Measurements from ENCODE around the gene RABGAP1L. TPM values are rescaled to one million over a fixed set of nuclear protein-coding genes. Genes with fewer than 3 reads are reported as not detected.

RABGAP1L gene
- total RNA-seq, 1 donor from 2014 or later, result 28.8 TPM

- intact Hi-C loops (cut with micrococcal nuclease), result loop anchor here (1.0 kb wide), 1 partner anchor 468 kb away; no protein-coding TSS in a partner anchor
- H3K27me3 Mint-ChIP-seq (ENCODE audit: low read depth), result peaks cover 5% of the 10 kb centered on the region
- no peaks in the 10 kb centered on the region for H3K9me3 Mint-ChIP-seq
- no peak for DNase-seq (ENCODE audit: low spot score)
- H3K4me3 Mint-ChIP-seq (ENCODE audit: low read depth), result no peak overlapping the region
- H3K4me1 Mint-ChIP-seq (ENCODE audit: low read depth), result peaks cover 2% of the 10 kb centered on the region
- no peaks in the 10 kb centered on the region for H3K36me3 Mint-ChIP-seq (ENCODE audit: low read depth)
- H3K27ac Mint-ChIP-seq, result no peak overlapping the region
These were observed 567.0 kb downstream of the RABGAP1L start for GRCh38 chr1:174726167-174726879.

- Mint-ChIP-seq H3K27me3 (ENCODE audit: low read depth) (peaks cover 5% of the 10 kb centered on the region), H3K4me3 (ENCODE audit: low read depth) (no peak overlapping the region), H3K27ac (no peak overlapping the region), H3K9me3 (no peaks in the 10 kb centered on the region), H3K4me1 (ENCODE audit: low read depth) (peaks cover 2% of the 10 kb centered on the region), H3K36me3 (ENCODE audit: low read depth) (no peaks in the 10 kb centered on the region)
- DNase-seq (ENCODE audit: low spot score), result no peak
- intact Hi-C loops (cut with micrococcal nuclease), result loop anchor here (1.0 kb wide), 1 partner anchor 469 kb away; no protein-coding TSS in a partner anchor
These were observed 567.7 kb downstream of the RABGAP1L start for GRCh38 chr1:174726880-174727585.

GRCh38 chr1:174734270-174734669, 575.0 kb downstream of the RABGAP1L start:
- no peak for DNase-seq (ENCODE audit: low spot score)
- no peaks in the 10 kb centered on the region for H3K36me3 Mint-ChIP-seq (ENCODE audit: low read depth)
- H3K27ac Mint-ChIP-seq, result no peak overlapping the region
- no peaks in the 10 kb centered on the region for H3K4me1 Mint-ChIP-seq (ENCODE audit: low read depth)
- H3K27me3 Mint-ChIP-seq (ENCODE audit: low read depth), result no peaks in the 10 kb centered on the region
- intact Hi-C loops (cut with micrococcal nuclease), result no loop called here
- H3K9me3 Mint-ChIP-seq, result no peaks in the 10 kb centered on the region
- H3K4me3 Mint-ChIP-seq (ENCODE audit: low read depth), result no peak overlapping the region

GRCh38 chr1:174736831-174737230, 577.5 kb downstream of the RABGAP1L start:
- H3K27me3 Mint-ChIP-seq (ENCODE audit: low read depth), result no peaks in the 10 kb centered on the region
- no peak overlapping the region for H3K27ac Mint-ChIP-seq
- H3K9me3 Mint-ChIP-seq, result no peaks in the 10 kb centered on the region
- no peaks in the 10 kb centered on the region for H3K36me3 Mint-ChIP-seq (ENCODE audit: low read depth)
- H3K4me1 Mint-ChIP-seq (ENCODE audit: low read depth), result no peaks in the 10 kb centered on the region
- no peak overlapping the region for H3K4me3 Mint-ChIP-seq (ENCODE audit: low read depth)
- intact Hi-C loops (cut with micrococcal nuclease), result no loop called here
- DNase-seq (ENCODE audit: low spot score), result no peak

DNA sequence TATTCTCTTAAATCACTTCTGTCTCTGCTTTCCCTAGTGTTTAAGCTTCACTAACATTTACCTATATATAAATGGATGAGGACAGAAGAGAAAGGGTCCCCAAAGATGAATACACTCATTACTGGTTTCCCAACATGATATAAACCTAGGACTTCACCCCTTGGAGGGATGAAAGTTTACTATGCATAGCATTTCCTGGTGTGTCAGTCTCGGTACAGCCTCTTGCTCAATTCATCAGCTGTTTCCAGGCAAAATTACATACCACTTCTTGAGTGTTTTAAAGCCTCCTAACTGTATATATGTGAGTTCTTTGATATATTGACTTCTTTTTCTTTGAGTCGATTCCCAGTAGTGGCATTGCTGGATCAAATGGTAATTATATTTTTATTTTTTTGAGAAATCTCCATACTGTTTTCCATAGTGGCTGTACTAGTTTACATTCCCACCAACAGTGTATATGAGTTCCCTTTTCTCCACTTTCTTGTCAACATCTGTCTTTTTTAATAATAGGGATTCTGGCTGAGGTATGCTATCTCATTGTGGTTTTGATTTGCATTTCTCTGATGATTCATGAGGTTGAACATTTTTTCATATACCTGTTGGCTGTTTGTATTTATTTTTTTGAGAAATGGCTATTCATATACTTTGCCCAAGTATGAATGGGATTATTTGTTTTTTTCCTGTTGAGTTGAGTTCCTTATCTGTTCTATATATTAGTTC, 581.1 kb downstream of the RABGAP1L start:
- no peaks in the 10 kb centered on the region for H3K9me3 Mint-ChIP-seq
- H3K27ac Mint-ChIP-seq, result no peak overlapping the region
- H3K4me1 Mint-ChIP-seq (ENCODE audit: low read depth), result no peaks in the 10 kb centered on the region
- H3K4me3 Mint-ChIP-seq (ENCODE audit: low read depth), result no peak overlapping the region
- intact Hi-C loops (cut with micrococcal nuclease), result loop anchor here (5.0 kb wide), 1 partner anchor 1318 kb away; no protein-coding TSS in a partner anchor
- H3K27me3 Mint-ChIP-seq (ENCODE audit: low read depth), result no peaks in the 10 kb centered on the region
- no peak for DNase-seq (ENCODE audit: low spot score)
- no peaks in the 10 kb centered on the region for H3K36me3 Mint-ChIP-seq (ENCODE audit: low read depth)

DNA sequence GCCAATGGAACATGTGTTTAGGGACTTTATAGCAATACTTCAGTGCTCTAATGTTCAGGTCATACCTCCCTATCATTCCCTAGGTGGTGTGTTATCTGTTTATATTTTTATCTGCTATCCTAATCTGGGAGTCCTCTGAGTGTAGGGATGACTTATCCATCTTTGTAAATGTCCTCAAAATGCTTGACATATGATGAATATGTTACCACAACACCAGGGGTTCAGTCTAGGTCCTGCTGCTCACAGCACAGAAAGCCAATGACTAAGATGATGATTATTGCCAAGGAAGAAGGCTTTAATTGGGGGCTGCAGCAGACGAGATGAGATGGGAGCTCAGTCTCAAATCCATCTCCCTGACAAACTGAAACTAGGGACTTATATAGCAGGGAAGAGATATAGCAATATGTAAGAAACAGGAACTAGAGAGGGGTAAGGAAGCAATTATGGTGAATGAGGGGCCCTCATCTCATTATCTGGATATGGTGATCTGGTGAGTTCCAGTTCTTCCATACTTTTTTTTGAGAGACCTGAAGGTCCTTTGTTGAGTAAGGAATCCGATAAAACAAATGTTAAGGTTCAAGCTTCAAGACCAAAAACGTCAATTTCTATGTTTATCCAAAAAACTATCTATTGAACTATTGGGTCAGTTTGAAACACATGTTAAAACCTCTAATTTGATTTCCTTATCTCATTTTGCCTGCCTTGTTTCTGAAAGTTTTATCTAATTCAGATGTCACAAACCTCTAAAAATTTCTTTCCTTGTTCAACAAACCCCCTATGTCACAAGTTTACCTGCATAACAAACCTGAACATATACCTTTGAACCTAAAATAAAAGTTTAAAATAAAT, 583.7 kb downstream of the RABGAP1L start:
- Mint-ChIP-seq H3K36me3 (ENCODE audit: low read depth) (no peaks in the 10 kb centered on the region), H3K4me3 (ENCODE audit: low read depth) (no peak overlapping the region), H3K4me1 (ENCODE audit: low read depth) (no peaks in the 10 kb centered on the region), H3K27me3 (ENCODE audit: low read depth) (no peaks in the 10 kb centered on the region), H3K9me3 (no peaks in the 10 kb centered on the region), H3K27ac (no peak overlapping the region)
- DNase-seq (ENCODE audit: low spot score), result no peak
- intact Hi-C loops (cut with micrococcal nuclease), result loop anchor here (5.0 kb wide), 1 partner anchor 1321 kb away; no protein-coding TSS in a partner anchor

DNA sequence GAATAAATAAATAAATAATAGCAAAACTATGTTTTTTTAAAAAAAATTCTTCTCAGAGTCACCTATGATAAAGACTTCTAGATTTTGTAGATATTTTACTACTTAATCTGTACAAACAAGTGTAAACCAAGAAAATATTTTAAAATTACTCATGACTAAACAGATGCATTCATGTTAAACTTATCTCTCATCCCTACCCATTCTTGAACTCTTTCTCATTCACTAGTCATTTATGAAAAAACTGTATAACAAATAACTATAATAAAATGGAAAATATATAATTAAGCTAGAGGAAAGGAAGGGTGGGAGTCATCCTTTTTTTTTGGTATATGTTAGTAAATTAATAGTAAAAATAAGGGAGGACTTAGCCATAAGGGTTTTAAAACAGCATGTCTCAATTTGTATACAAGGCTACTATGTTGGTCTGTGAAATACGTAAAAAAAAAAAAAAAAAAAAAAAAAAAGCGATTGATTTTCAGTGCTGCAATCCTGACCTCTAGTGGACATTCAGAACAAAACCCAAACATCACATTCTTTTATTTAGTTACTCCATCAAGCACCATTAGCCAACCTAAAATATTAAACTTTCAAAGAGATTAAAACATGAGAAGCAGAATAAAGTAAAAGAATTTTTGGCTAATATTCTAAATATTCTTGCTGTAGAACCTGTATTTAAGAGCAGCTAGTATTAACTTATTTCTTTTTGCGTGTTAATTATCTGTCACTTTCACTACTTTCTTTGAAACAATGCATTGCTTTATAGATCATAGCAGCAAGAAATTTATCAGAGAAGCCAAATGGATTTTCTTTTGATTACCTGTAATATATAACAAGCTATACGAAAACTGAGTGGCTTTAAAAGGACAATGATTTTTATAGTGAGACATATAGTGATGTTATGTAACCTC, 584.6 kb downstream of the RABGAP1L start:
- DNase-seq (ENCODE audit: low spot score), result no peak
- no peaks in the 10 kb centered on the region for H3K9me3 Mint-ChIP-seq
- no peaks in the 10 kb centered on the region for H3K27me3 Mint-ChIP-seq (ENCODE audit: low read depth)
- H3K4me3 Mint-ChIP-seq (ENCODE audit: low read depth), result no peak overlapping the region
- H3K4me1 Mint-ChIP-seq (ENCODE audit: low read depth), result no peaks in the 10 kb centered on the region
- H3K36me3 Mint-ChIP-seq (ENCODE audit: low read depth), result no peaks in the 10 kb centered on the region
- intact Hi-C loops (cut with micrococcal nuclease), result loop anchor here (2.0 to 5.0 kb wide), 2 partner anchors 485 to 1322 kb away; no protein-coding TSS in a partner anchor
- no peak overlapping the region for H3K27ac Mint-ChIP-seq

DNA sequence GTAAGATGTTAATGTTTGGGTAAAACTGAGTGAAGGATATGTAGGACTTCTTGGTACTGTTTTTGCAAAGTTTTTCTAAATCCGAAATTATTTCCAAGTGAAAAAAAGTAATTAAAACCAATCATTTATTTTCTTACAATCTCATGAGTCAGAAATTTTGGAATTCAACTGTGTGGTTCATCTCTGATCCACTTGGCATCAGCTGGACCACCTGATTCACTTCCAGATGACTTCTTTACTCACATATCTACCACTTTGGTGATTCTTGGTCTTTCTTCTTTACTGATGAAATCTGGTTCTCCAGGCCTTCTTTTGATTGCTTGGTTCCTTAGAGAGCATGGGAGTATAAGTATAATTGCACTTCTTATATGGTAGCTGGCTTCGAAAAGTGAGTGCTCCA, 585.6 kb downstream of the RABGAP1L start:
- no peaks in the 10 kb centered on the region for H3K9me3 Mint-ChIP-seq
- intact Hi-C loops (cut with micrococcal nuclease), result loop anchor here (2.0 to 5.0 kb wide), 2 partner anchors 486 to 1323 kb away; no protein-coding TSS in a partner anchor
- H3K27ac Mint-ChIP-seq, result no peak overlapping the region
- no peaks in the 10 kb centered on the region for H3K4me1 Mint-ChIP-seq (ENCODE audit: low read depth)
- H3K27me3 Mint-ChIP-seq (ENCODE audit: low read depth), result no peaks in the 10 kb centered on the region
- no peak overlapping the region for H3K4me3 Mint-ChIP-seq (ENCODE audit: low read depth)
- no peak for DNase-seq (ENCODE audit: low spot score)
- no peaks in the 10 kb centered on the region for H3K36me3 Mint-ChIP-seq (ENCODE audit: low read depth)

GRCh38 chr1:174746024-174746808, 586.9 kb downstream of the RABGAP1L start:
- no peak overlapping the region for H3K27ac Mint-ChIP-seq
- no peaks in the 10 kb centered on the region for H3K36me3 Mint-ChIP-seq (ENCODE audit: low read depth)
- H3K27me3 Mint-ChIP-seq (ENCODE audit: low read depth), result no peaks in the 10 kb centered on the region
- DNase-seq (ENCODE audit: low spot score), result no peak
- no peaks in the 10 kb centered on the region for H3K9me3 Mint-ChIP-seq
- no peaks in the 10 kb centered on the region for H3K4me1 Mint-ChIP-seq (ENCODE audit: low read depth)
- intact Hi-C loops (cut with micrococcal nuclease), result no loop called here
- H3K4me3 Mint-ChIP-seq (ENCODE audit: low read depth), result no peak overlapping the region

DNA sequence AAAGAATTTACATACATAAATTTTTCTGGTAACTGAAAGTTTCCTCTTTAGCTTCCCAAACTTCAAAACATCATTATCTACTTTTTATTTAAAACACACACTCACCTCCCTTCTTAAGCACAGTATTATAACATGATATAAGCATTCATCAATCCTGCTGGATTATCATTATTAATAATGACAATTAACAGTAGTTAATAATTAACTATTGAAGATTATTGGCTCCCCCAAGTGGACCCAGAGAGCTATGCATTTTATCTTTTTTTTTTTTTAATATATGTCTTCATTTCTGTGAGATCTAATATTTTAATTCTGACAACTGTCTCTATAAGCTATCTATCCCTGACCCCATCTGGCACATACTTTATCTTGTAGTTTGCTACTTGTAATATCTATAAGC, 588.3 kb downstream of the RABGAP1L start:
- Mint-ChIP-seq H3K27ac (no peak overlapping the region), H3K4me3 (ENCODE audit: low read depth) (no peak overlapping the region), H3K27me3 (ENCODE audit: low read depth) (no peaks in the 10 kb centered on the region), H3K36me3 (ENCODE audit: low read depth) (no peaks in the 10 kb centered on the region), H3K4me1 (ENCODE audit: low read depth) (no peaks in the 10 kb centered on the region), H3K9me3 (no peaks in the 10 kb centered on the region)
- no peak for DNase-seq (ENCODE audit: low spot score)
- intact Hi-C loops (cut with micrococcal nuclease), result no loop called here

- no peak overlapping the region for H3K4me3 Mint-ChIP-seq (ENCODE audit: low read depth)
- intact Hi-C loops (cut with micrococcal nuclease), result no loop called here
These were observed 589.3 kb downstream of the RABGAP1L start for GRCh38 chr1:174748586-174748985.

More at GRCh38 chr1:174748586-174748985, 589.3 kb downstream of the RABGAP1L start:
- Mint-ChIP-seq H3K9me3 (no peaks in the 10 kb centered on the region), H3K36me3 (ENCODE audit: low read depth) (no peaks in the 10 kb centered on the region), H3K27me3 (ENCODE audit: low read depth) (no peaks in the 10 kb centered on the region), H3K4me1 (ENCODE audit: low read depth) (peaks cover 3% of the 10 kb centered on the region), H3K27ac (no peak overlapping the region)
- no peak for DNase-seq (ENCODE audit: low spot score)

All from activated T-helper 2 cell treated with anti-CD3 and anti-CD28 coated beads, Interferon-gamma antibody, Interleukin-2, Interleukin-4, amounts not matched to agents 10 μg/mL and 5 μg/mL and 100 μg/mL, durations not matched to agents 14 hours and 24 hours and 36 hours (primary cell).